ENCODE data around the gene CEACAM7.

CEACAM7 gene

DNA sequence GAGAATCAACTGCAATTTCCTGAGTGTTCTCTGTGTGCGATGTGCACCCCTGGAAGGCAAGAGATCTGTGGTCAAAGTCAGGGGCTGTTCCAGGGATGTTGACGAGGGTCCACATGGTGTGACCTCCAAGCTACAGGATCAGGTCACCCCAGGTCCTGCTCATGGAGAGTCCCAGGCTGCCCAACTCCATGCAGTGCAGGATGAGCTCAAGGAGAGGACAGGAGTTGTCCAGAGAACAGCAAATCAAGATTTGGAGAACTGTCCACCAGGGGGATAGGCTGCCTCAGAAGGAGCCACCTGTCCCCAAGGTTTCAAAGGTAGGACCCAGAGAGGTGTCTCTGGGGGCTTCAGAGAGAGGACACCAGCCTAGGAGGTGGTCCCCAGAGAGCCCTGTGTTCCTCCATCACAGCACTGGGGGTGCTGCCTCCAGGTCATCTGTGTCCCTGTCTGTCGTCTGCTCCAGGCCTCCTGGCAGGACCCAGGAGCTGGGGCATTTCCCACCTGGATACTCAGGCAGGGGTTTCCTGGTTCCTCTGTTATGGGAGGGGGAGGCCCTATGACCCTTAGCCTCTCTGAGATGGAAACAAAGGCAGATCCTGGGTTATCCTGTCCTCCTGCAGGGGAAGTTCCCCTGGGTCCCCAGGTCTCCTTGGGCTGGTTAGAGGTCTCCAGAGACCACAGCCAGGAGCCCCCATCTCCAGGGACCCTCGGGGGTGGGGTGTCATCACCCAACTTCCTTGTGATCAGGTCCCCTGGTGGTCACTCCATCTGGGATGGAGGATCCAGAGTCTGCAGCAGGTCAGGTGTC lies 2.1 kb upstream of the CEACAM7 start:
- no peak overlapping the region for H3K27ac ChIP-seq

DNA sequence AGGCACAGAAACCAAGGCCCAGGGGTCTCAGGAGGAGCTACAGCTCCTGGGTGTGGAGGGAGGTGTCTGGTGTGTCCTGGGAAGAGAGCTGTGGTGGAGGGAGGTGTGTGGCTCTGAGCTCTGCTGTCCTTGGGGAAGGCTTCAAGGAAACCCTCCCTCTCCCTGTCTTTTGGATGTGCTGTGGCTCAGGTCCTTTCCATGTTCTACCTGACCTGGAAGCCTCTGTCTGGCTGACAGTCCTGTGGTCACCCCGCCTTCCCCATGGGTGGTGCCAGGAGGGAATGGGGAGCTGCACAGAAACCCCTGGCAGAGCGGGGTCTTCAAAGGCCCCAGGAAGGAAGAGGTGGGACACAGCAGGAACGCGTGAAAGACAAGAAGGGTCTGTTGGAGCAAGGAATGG lies 617 bp upstream of the CEACAM7 start:
- Histone ChIP-seq H3K9ac (no peak overlapping the region), H3K27ac (no peak overlapping the region), H3K79me2 (no peaks in the 10 kb centered on the region), H2AFZ (no peak overlapping the region), H3K36me3 (ENCODE audit: control insufficient read depth, insufficient read depth, low read length) (no peaks in the 10 kb centered on the region), H3K9me3 (ENCODE audit: control insufficient read depth, low read length) (no peaks in the 10 kb centered on the region), H3K4me3 (ENCODE audit: low read depth, low read length) (no peak overlapping the region), H3K4me1 (no peaks in the 10 kb centered on the region), H3K27me3 (ENCODE audit: control insufficient read depth, insufficient read depth, low read length) (no peaks in the 10 kb centered on the region), H3K4me2 (ENCODE audit: low read length) (no peak overlapping the region)
- TF ChIP-seq, protein P1, sequence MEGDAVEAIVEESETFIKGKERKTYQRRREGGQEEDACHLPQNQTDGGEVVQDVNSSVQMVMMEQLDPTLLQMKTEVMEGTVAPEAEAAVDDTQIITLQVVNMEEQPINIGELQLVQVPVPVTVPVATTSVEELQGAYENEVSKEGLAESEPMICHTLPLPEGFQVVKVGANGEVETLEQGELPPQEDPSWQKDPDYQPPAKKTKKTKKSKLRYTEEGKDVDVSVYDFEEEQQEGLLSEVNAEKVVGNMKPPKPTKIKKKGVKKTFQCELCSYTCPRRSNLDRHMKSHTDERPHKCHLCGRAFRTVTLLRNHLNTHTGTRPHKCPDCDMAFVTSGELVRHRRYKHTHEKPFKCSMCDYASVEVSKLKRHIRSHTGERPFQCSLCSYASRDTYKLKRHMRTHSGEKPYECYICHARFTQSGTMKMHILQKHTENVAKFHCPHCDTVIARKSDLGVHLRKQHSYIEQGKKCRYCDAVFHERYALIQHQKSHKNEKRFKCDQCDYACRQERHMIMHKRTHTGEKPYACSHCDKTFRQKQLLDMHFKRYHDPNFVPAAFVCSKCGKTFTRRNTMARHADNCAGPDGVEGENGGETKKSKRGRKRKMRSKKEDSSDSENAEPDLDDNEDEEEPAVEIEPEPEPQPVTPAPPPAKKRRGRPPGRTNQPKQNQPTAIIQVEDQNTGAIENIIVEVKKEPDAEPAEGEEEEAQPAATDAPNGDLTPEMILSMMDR (IDR thresholded peaks at IDR 0.05), result no peak

More for the DNA sequence above, 2.1 kb upstream of the CEACAM7 start:
- Histone ChIP-seq H2AFZ (no peak overlapping the region), H3K4me3 (ENCODE audit: low read depth, low read length) (no peak overlapping the region), H3K4me1 (no peaks in the 10 kb centered on the region), H3K9ac (no peak overlapping the region), H3K79me2 (no peaks in the 10 kb centered on the region), H3K9me3 (ENCODE audit: control insufficient read depth, low read length) (no peaks in the 10 kb centered on the region), H3K36me3 (ENCODE audit: control insufficient read depth, insufficient read depth, low read length) (no peaks in the 10 kb centered on the region), H3K27me3 (ENCODE audit: control insufficient read depth, insufficient read depth, low read length) (no peaks in the 10 kb centered on the region), H3K4me2 (ENCODE audit: low read length) (no peak overlapping the region)
- TF ChIP-seq, protein P1 (IDR thresholded peaks at IDR 0.05), result no peak

DNA sequence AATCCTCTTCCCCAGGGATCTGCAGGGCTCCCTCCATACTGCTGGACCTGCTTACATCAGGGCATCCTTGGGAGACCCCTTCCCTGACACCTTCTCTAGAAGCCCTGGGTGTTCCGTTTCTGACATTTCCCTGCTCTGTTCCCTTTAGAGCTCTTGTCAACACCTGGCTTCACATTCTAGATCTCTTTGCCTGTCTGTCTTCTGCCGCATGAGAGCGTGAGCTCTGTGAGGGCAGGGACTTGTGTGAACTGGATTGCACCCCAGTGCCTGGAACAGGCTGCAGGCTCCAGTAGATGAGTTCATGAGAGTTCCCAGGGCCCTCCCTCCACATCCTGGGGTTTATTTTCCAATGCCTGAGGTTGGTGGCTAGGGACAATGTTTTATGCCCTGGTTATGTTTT lies 651 bp downstream of the CEACAM7 start:
- Histone ChIP-seq H3K27me3 (ENCODE audit: control insufficient read depth, insufficient read depth, low read length) (no peaks in the 10 kb centered on the region), H3K9ac (no peak overlapping the region), H3K36me3 (ENCODE audit: control insufficient read depth, insufficient read depth, low read length) (no peaks in the 10 kb centered on the region), H2AFZ (no peak overlapping the region), H3K79me2 (no peaks in the 10 kb centered on the region), H3K27ac (no peak overlapping the region), H3K4me1 (no peaks in the 10 kb centered on the region), H3K4me2 (ENCODE audit: low read length) (no peak overlapping the region), H3K4me3 (ENCODE audit: low read depth, low read length) (no peak overlapping the region), H3K9me3 (ENCODE audit: control insufficient read depth, low read length) (no peaks in the 10 kb centered on the region)
- TF ChIP-seq, protein P1 (IDR thresholded peaks at IDR 0.05), result no peak

DNA sequence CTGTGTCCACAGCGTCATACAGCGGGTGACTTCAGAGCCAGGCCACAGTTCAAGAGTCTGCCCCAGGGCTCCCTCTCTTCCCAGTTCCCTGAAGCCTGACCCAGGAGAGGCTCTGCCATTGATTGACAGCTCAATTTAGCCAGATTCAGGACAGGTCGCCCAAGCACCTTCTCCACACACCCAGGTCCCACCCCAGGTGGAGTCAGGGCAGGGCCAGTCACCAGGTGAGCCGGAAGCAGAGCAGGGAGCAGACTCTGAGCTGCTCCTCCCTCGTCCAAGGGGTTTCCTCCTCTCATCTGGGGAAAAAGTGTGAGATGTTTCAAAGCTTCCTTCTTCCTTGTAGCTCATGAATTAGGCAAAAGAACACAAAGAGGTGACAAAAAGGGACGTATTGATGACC lies 5.6 kb downstream of the CEACAM7 start:
- H3K4me3 ChIP-seq (ENCODE audit: low read depth, low read length), result no peak overlapping the region
- no peak overlapping the region for H2AFZ ChIP-seq
- no peaks in the 10 kb centered on the region for H3K79me2 ChIP-seq
- no peak overlapping the region for H3K27ac ChIP-seq
- no peaks in the 10 kb centered on the region for H3K36me3 ChIP-seq (ENCODE audit: control insufficient read depth, insufficient read depth, low read length)
- H3K9ac ChIP-seq, result no peak overlapping the region
- H3K27me3 ChIP-seq (ENCODE audit: control insufficient read depth, insufficient read depth, low read length), result no peaks in the 10 kb centered on the region
- TF ChIP-seq, protein P1 (IDR thresholded peaks at IDR 0.05), result no peak
- no peaks in the 10 kb centered on the region for H3K9me3 ChIP-seq (ENCODE audit: control insufficient read depth, low read length)
- no peak overlapping the region for H3K4me2 ChIP-seq (ENCODE audit: low read length)
- H3K4me1 ChIP-seq, result no peaks in the 10 kb centered on the region

DNA sequence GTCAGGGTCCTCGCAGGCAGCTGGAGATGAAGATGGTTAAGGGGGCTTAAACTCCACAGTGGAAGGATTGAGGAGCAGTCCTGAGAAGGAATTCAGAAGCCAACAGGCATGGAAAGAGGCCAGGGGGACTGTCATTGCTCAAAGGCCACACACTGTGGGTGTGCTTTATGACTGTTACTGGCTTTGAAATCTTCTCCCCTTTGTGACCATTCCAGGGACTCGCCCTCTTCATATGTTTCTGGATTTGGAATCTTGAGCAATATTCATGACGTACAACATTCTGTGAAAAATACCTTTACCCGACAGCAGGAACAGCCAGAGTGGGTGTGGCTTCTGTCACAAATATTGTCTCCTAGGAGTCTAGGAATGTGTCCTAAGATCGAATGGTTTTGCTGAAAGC lies 16.6 kb downstream of the CEACAM7 start:
- H3K27me3 ChIP-seq (ENCODE audit: control insufficient read depth, insufficient read depth, low read length), result no peaks in the 10 kb centered on the region
- no peak overlapping the region for H3K27ac ChIP-seq
- H3K4me1 ChIP-seq, result no peaks in the 10 kb centered on the region
- H3K9me3 ChIP-seq (ENCODE audit: control insufficient read depth, low read length), result no peaks in the 10 kb centered on the region
- TF ChIP-seq, protein P1 (IDR thresholded peaks at IDR 0.05), result no peak
- no peak overlapping the region for H3K4me3 ChIP-seq (ENCODE audit: low read depth, low read length)
- no peak overlapping the region for H3K9ac ChIP-seq
- H2AFZ ChIP-seq, result no peak overlapping the region
- no peak overlapping the region for H3K4me2 ChIP-seq (ENCODE audit: low read length)
- H3K36me3 ChIP-seq (ENCODE audit: control insufficient read depth, insufficient read depth, low read length), result no peaks in the 10 kb centered on the region
- H3K79me2 ChIP-seq, result no peaks in the 10 kb centered on the region

Data from parathyroid adenoma (tissue), 2 donors.